ENCODE results near the gene ZCCHC24. TPM values are rescaled to one million over a fixed set of nuclear protein-coding genes. Genes with fewer than 3 reads are reported as not detected.

ZCCHC24 gene
- total RNA-seq, 1 experiment from 2014 or later: 3.8 TPM

GRCh38 chr10:79429751-79430150 is 15.7 kb downstream of the ZCCHC24 start:
- Histone ChIP-seq H3K56ac (ENCODE audit: insufficient read length, low read depth, low read length) (no peak overlapping the region), H3K79me1 (ENCODE audit: insufficient read depth, low read depth, low read length, poor library complexity, severe bottlenecking) (no peaks in the 10 kb centered on the region), H3K27ac (ENCODE audit: insufficient read length, low read depth, low read length) (no peak overlapping the region), H2BK12ac (ENCODE audit: insufficient read length, low read depth, low read length) (no peak overlapping the region), H4K5ac (ENCODE audit: insufficient read length, low read depth, low read length) (no peak overlapping the region), H2BK15ac (ENCODE audit: low read depth, low read length) (no peak overlapping the region), H3K4me1 (ENCODE audit: insufficient read depth, low read length) (no peaks in the 10 kb centered on the region), H4K20me1 (ENCODE audit: control insufficient read depth, insufficient read depth, insufficient read length) (no peaks in the 10 kb centered on the region), H2AK5ac (ENCODE audit: insufficient read length, low read length) (no peak overlapping the region), H3K18ac (ENCODE audit: insufficient read length, low read depth, low read length) (no peak overlapping the region), H3K4me2 (ENCODE audit: insufficient read depth, insufficient read length, low read length) (no peak overlapping the region), H2AFZ (ENCODE audit: low read length) (no peak overlapping the region), H3K27me3 (ENCODE audit: insufficient read depth, low read length) (no peaks in the 10 kb centered on the region), H2BK120ac (ENCODE audit: low read depth, low read length, poor library complexity, severe bottlenecking) (no peak overlapping the region), H3K9ac (ENCODE audit: extremely low read depth, insufficient read length, low read length) (no peak overlapping the region), H3K79me2 (ENCODE audit: insufficient read depth, low read length) (no peaks in the 10 kb centered on the region), H4K91ac (ENCODE audit: insufficient read length, low read depth, low read length) (no peak overlapping the region), H3K23me2 (ENCODE audit: insufficient read length, low read depth, low read length, poor library complexity, severe bottlenecking) (no peaks in the 10 kb centered on the region), H3K23ac (ENCODE audit: insufficient read length, low read depth, low read length) (no peak overlapping the region), H3K4ac (ENCODE audit: low read depth, low read length) (no peak overlapping the region), H2BK5ac (ENCODE audit: insufficient read length, low read length) (no peak overlapping the region), H2BK20ac (ENCODE audit: low read depth, low read length, poor library complexity, severe bottlenecking) (no peak overlapping the region), H3K14ac (ENCODE audit: insufficient read depth, low read length) (no peak overlapping the region), H3K9me3 (ENCODE audit: control insufficient read depth, low read depth, low read length) (no peaks in the 10 kb centered on the region), H3T11ph (ENCODE audit: low read length) (no peak overlapping the region), H4K8ac (replicated peaks; ENCODE audit: insufficient read length, low read depth, low read length) (no peak overlapping the region)
- peaks cover 2 to 13% of the 10 kb centered on the region in 2 experiments for H3K4me1 Mint-ChIP-seq
- TF ChIP-seq CTCF (conservative IDR thresholded peaks at IDR 0.05): no peak
- no peaks in the 10 kb centered on the region for H3K27me3 Mint-ChIP-seq (ENCODE audit: low read depth)
- H3K27ac Mint-ChIP-seq: no peak overlapping the region
- DNase-seq: no peak
- WGBS (ENCODE audit: extremely low coverage, insufficient read length, low lambda C conversion rate): no CpG with 5 or more reads among the region's 4 CpGs
- H3K9me3 Mint-ChIP-seq: no peaks in the 10 kb centered on the region
- no peaks in the 10 kb centered on the region for H3K36me3 Mint-ChIP-seq (ENCODE audit: insufficient read depth in 1 of 3, low read depth in 3 of 3)
- no peak overlapping the region for H3K4me3 Mint-ChIP-seq
